Keratinocyte (primary cell): ENCODE measurements around the gene EGFLAM. TPM values are rescaled to one million over a fixed set of nuclear protein-coding genes. Genes with fewer than 3 reads are reported as not detected.
A peak's percentile ranks its signal among the peaks of the same experiment; 100 is the strongest.

Experiments used
- DNase-seq: peaks from one replicate; pipeline ENCODE4 v3.0.0-alpha.2; 2011; ENCODE audit warnings: low read depth, missing footprints, low spot score
- FAIRE-seq: peaks from 2 replicates; lab custom pipeline; 2011; peaks lifted over from hg19 to GRCh38; lab: Jason Lieb, UNC
- H2AFZ ChIP-seq: 2 replicates; pipeline ENCODE4 v1.6.0; 2012; ENCODE audit warnings: low read length, control low read depth, inconsistent platforms; ENCODE audit not compliant: control insufficient read depth
- H3K27ac ChIP-seq: 2 replicates; pipeline ENCODE4 v1.5.1; 2011; ENCODE audit warnings: low read length; ENCODE audit not compliant: control insufficient read depth, insufficient read depth
- H3K27me3 ChIP-seq: 3 replicates; pipeline ENCODE4 v1.6.0; 2011; ENCODE audit warnings: low read length; ENCODE audit not compliant: control insufficient read depth, insufficient read depth; ENCODE audit errors: extremely low read depth
- H3K36me3 ChIP-seq, 2 experiments: 2 replicates in 1 of 2; 3 replicates in 1 of 2; pipeline ENCODE4 v1.5.1; 2011; ENCODE audit warnings: low read length in 2 of 2, mild to moderate bottlenecking in 1 of 2; ENCODE audit not compliant: control insufficient read depth in 2 of 2, insufficient read depth in 2 of 2; ENCODE audit errors: extremely low read depth in 1 of 2
- H3K4me1 ChIP-seq: 3 replicates; pipeline ENCODE4 v1.5.1; 2011; ENCODE audit warnings: low read length; ENCODE audit not compliant: control insufficient read depth, insufficient read depth; ENCODE audit errors: extremely low read depth
- H3K4me2 ChIP-seq: 3 replicates; pipeline ENCODE4 v1.6.0; 2011; ENCODE audit warnings: low read depth, low read length; ENCODE audit not compliant: control insufficient read depth, insufficient read depth; ENCODE audit errors: extremely low read depth
- H3K4me3 ChIP-seq, 3 experiments: fragments of 200-600 bp in 1 of 3; sonication (generic) in 1 of 3; 2 replicates in 2 of 3; 3 replicates in 1 of 3; pipeline ENCODE4 v1.5.1; 2011 to 2016; ENCODE audit warnings: low read length in 3 of 3, mild to moderate bottlenecking in 3 of 3, control low read depth in 2 of 3, inconsistent platforms in 1 of 3, low read depth in 1 of 3, mixed read lengths in 1 of 3, mixed run types in 1 of 3, moderate library complexity in 1 of 3; ENCODE audit not compliant: control insufficient read depth in 2 of 3, insufficient read depth in 2 of 3; ENCODE audit errors: extremely low read depth in 1 of 3
- H3K79me2 ChIP-seq: 2 replicates; pipeline ENCODE4 v1.6.0; 2012; ENCODE audit warnings: low read length; ENCODE audit not compliant: control insufficient read depth, insufficient read depth
- H3K9ac ChIP-seq: 3 replicates; pipeline ENCODE4 v1.6.0; 2011; ENCODE audit warnings: low read length; ENCODE audit not compliant: control insufficient read depth, insufficient read depth; ENCODE audit errors: extremely low read depth
- H3K9me1 ChIP-seq: 3 replicates; pipeline ENCODE4 v1.6.0; 2011; ENCODE audit warnings: low read length; ENCODE audit not compliant: control insufficient read depth, insufficient read depth; ENCODE audit errors: extremely low read depth
- H3K9me3 ChIP-seq: 2 replicates; pipeline ENCODE4 v1.5.1; 2012; ENCODE audit warnings: low read depth, low read length; ENCODE audit not compliant: control insufficient read depth
- H4K20me1 ChIP-seq: 3 replicates; pipeline ENCODE4 v1.6.0; 2011; ENCODE audit warnings: low read length; ENCODE audit not compliant: control insufficient read depth, insufficient read depth; ENCODE audit errors: extremely low read depth
- EZH2 ChIP-seq: IDR thresholded peaks from one replicate; pipeline ENCODE4 v1.6.1; 2012; ENCODE audit warnings: inconsistent platforms, mild to moderate bottlenecking, low read length, moderate library complexity
- dilution Hi-C: fragments of 300-500 bp; cut with MboI; formaldehyde crosslinking; loops from one replicate; pipeline ENCODE4 v1.7.0; 2020; ENCODE audit warnings: low sequenced_read_pairs; ENCODE audit not compliant: extremely low pct_ligation_motif_present
- polyA plus RNA-seq, 5 experiments: library from polyadenylated mRNA; depleted of rRNA in 3 of 5; stranded (reverse) in 3 of 5; stranded (forward) in 1 of 5; unstranded in 1 of 5; fragments of >200 nt; gene quantifications; 1 replicate in 1 of 5; 2 replicates in 3 of 5; 3 replicates in 1 of 5; pipeline versions ENCODE4 v1.2.1 to v1.2.3, GENCODE V29; 2011 to 2012; ENCODE audit warnings: missing spikeins in 2 of 5, low read depth in 1 of 5, low replicate concordance in 1 of 5
- TF ChIP-seq, protein P1 (sequence below), 3 experiments: IDR thresholded peaks in 1 of 3; conservative IDR thresholded peaks in 1 of 3; optimal IDR thresholded peaks in 1 of 3; 2 replicates in 2 of 3; 3 replicates in 1 of 3; pipeline versions ENCODE3 to v1.5.1; 2011; ENCODE audit warnings: low read length in 3 of 3, mild to moderate bottlenecking in 3 of 3, moderate library complexity in 2 of 3, control low read depth in 1 of 3, inconsistent platforms in 1 of 3; ENCODE audit not compliant: insufficient read depth in 2 of 3; ENCODE audit errors: extremely low read depth in 1 of 3

Gene EGFLAM
- polyA plus RNA-seq, 1 donor (not counting 4 experiments of a cell fraction or from before 2014, with no cell fraction given): not detected

DNA sequence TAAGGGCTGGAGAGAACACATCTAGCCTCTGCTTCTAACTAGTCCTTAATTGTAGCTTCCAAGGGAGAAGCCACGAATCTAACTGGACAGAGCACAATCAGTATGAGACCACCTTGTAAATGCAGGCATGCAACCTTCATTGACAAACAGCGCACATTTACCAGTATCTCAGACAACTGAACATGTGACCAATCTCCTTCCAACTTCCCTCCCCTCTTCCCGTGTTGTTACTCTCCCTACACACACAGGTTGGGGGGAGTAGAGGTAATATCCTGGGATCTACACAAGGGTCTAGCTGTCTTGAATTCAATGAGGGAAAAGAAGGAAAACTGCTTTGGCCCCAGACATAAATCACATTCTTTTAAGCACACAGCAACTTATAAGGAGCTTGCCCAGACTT, 220.5 kb downstream of the EGFLAM start:
- no peaks in the 10 kb centered on the region for H3K9me3 ChIP-seq
- H3K4me2 ChIP-seq: no peak overlapping the region
- H3K9me1 ChIP-seq: no peaks in the 10 kb centered on the region
- FAIRE-seq: peak; percentile 5
- TF ChIP-seq, protein P1, sequence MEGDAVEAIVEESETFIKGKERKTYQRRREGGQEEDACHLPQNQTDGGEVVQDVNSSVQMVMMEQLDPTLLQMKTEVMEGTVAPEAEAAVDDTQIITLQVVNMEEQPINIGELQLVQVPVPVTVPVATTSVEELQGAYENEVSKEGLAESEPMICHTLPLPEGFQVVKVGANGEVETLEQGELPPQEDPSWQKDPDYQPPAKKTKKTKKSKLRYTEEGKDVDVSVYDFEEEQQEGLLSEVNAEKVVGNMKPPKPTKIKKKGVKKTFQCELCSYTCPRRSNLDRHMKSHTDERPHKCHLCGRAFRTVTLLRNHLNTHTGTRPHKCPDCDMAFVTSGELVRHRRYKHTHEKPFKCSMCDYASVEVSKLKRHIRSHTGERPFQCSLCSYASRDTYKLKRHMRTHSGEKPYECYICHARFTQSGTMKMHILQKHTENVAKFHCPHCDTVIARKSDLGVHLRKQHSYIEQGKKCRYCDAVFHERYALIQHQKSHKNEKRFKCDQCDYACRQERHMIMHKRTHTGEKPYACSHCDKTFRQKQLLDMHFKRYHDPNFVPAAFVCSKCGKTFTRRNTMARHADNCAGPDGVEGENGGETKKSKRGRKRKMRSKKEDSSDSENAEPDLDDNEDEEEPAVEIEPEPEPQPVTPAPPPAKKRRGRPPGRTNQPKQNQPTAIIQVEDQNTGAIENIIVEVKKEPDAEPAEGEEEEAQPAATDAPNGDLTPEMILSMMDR (optimal IDR thresholded peaks at IDR 0.05 in 1 of 3, IDR thresholded peaks at IDR 0.05 in 1 of 3, conservative IDR thresholded peaks at IDR 0.05 in 1 of 3; ENCODE audit: extremely low read depth in 1 of 3, insufficient read depth in 2 of 3, low read length in 3 of 3): no peak
- no peak for TF ChIP-seq EZH2
- no peaks in the 10 kb centered on the region for H3K36me3 ChIP-seq
- H3K4me3 ChIP-seq: no peak overlapping the region
- H2AFZ ChIP-seq: no peak overlapping the region
- H3K4me1 ChIP-seq: no peaks in the 10 kb centered on the region
- no peak for DNase-seq
- H3K79me2 ChIP-seq: no peaks in the 10 kb centered on the region
- no peak overlapping the region for H3K9ac ChIP-seq
- H3K27ac ChIP-seq: no peak overlapping the region
- H3K27me3 ChIP-seq: no peaks in the 10 kb centered on the region
- dilution Hi-C loops: no loop called here
- no peaks in the 10 kb centered on the region for H4K20me1 ChIP-seq

DNA sequence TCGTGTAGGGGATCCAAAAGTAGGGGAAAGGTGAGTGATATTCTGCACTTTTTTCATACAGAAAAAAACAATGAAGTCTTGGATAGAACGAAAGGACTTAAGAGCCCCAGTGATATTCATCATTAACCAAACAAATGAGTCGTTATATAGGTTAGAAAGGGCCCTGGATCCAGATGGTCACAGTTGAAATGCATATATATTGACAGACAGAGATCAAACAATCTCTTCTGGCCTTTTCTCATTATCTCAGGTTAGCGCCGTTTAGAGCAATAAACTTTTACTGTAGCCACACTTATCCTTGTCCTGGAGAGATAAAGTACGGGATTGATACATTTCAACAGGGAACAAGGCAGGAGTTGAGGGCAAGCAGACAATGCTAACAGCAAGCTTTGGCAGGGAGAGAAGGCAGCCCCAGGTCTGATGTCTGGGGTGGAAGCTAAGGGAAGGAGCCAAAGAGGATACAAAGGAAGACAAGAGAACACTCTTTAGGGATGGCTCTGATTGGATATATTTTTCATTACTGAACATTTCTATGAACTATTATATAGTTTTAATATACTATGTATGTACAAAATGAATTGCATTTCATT, 221.1 kb downstream of the EGFLAM start:
- Histone ChIP-seq H3K27me3 (no peaks in the 10 kb centered on the region), H3K27ac (no peak overlapping the region), H3K9me3 (no peaks in the 10 kb centered on the region), H2AFZ (no peak overlapping the region), H3K4me3 (no peak overlapping the region), H3K9me1 (no peaks in the 10 kb centered on the region), H4K20me1 (no peaks in the 10 kb centered on the region), H3K4me1 (no peaks in the 10 kb centered on the region), H3K79me2 (no peaks in the 10 kb centered on the region), H3K36me3 (no peaks in the 10 kb centered on the region), H3K9ac (no peak overlapping the region), H3K4me2 (no peak overlapping the region)
- no peak for DNase-seq
- FAIRE-seq: no peak
- dilution Hi-C loops: no loop called here
- TF ChIP-seq EZH2: no peak
- TF ChIP-seq, protein P1 (optimal IDR thresholded peaks at IDR 0.05 in 1 of 3, IDR thresholded peaks at IDR 0.05 in 1 of 3, conservative IDR thresholded peaks at IDR 0.05 in 1 of 3; ENCODE audit: extremely low read depth in 1 of 3, insufficient read depth in 2 of 3, low read length in 3 of 3): no peak
